B cell (primary cell): Measurements from ENCODE around the gene PPTC7. TPM values are rescaled to one million over a fixed set of nuclear protein-coding genes. Genes with fewer than 3 reads are reported as not detected.
A peak's percentile ranks its signal among the peaks of the same experiment; 100 is the strongest.

Experiments
- ATAC-seq: fragments of 200-7000 bp; cut with Tn5 transposase; one replicate; pipeline ENCODE4 v1.10.0; 2021; ENCODE audit warnings: low read depth, mild to moderate bottlenecking, moderate number of reproducible peaks, moderate library complexity
- CTCF ChIA-PET: fragments of 350-600 bp; sonication (Branson Sonifier 250); formaldehyde crosslinking; loops from one replicate; lab custom pipeline; 2021; ENCODE audit warnings: antibody characterized with exemption, inconsistent platforms; lab: Charles Lee
- POLR2A ChIA-PET: fragments of 350-600 bp; sonication (Branson Sonifier 250); formaldehyde crosslinking; loops from one replicate; lab custom pipeline; 2021; ENCODE audit warnings: antibody characterized with exemption; lab: Charles Lee
- DNase-seq: peaks from one replicate; pipeline ENCODE4 v3.0.0; 2013
- H2AFZ ChIP-seq: 2 replicates; pipeline ENCODE4 v1.6.1; 2012; ENCODE audit warnings: mild to moderate bottlenecking, low read depth, low read length; ENCODE audit not compliant: insufficient read depth, poor library complexity, severe bottlenecking
- H3K27ac ChIP-seq, 2 donors: 1 replicate in 1 of 2; 2 replicates in 1 of 2; pipeline ENCODE4 v1.5.1; 2012 to 2013; ENCODE audit warnings: low read length in 2 of 2, mild to moderate bottlenecking in 2 of 2, moderate library complexity in 1 of 2
- H3K27me3 ChIP-seq, 4 experiments: fragments of 200-600 bp in 1 of 4; sonication (generic) in 1 of 4; replicated peaks in 1 of 4; 1 replicate in 2 of 4; 2 replicates in 2 of 4; pipeline versions ENCODE4 v1.6.1 to v1.7.0; 2013 to 2016; ENCODE audit warnings: low read length in 3 of 4, mild to moderate bottlenecking in 2 of 4, mixed read lengths in 1 of 4, moderate library complexity in 1 of 4; ENCODE audit not compliant: insufficient read depth in 4 of 4, control insufficient read depth in 3 of 4; ENCODE audit errors: control extremely low read depth in 1 of 4
- H3K36me3 ChIP-seq, 2 experiments: replicated peaks in 1 of 2; 1 replicate in 1 of 2; 2 replicates in 1 of 2; pipeline versions ENCODE4 v1.6.1 to v1.7.1; 2013; ENCODE audit warnings: low read length in 1 of 2; ENCODE audit not compliant: insufficient read depth in 2 of 2, control insufficient read depth in 1 of 2; ENCODE audit errors: control extremely low read depth in 1 of 2, extremely low read depth in 1 of 2
- H3K4me1 ChIP-seq, 2 donors: fragments of 200-600 bp in 1 of 2; sonication (generic) in 1 of 2; 1 replicate in 1 of 2; 2 replicates in 1 of 2; pipeline versions ENCODE4 v1.5.1 to v1.6.1; 2013 to 2017; ENCODE audit warnings: low read length in 2 of 2; ENCODE audit not compliant: control insufficient read depth in 2 of 2, insufficient read depth in 2 of 2
- H3K4me2 ChIP-seq: replicated peaks from 2 replicates; pipeline ENCODE3; 2012; ENCODE audit warnings: mild to moderate bottlenecking, low read depth, low read length; ENCODE audit not compliant: poor library complexity, severe bottlenecking
- H3K4me3 ChIP-seq, 5 experiments: fragments of 200-600 bp in 1 of 5; sonication (generic) in 1 of 5; 1 replicate in 3 of 5; 2 replicates in 2 of 5; pipeline versions ENCODE4 v1.5.1 to v1.7.0; 2011 to 2016; ENCODE audit warnings: low read length in 4 of 5, mild to moderate bottlenecking in 4 of 5, low read depth in 2 of 5, control low read depth in 1 of 5, moderate library complexity in 1 of 5; ENCODE audit not compliant: insufficient read depth in 1 of 5; ENCODE audit errors: control extremely low read depth in 1 of 5, extremely low read depth in 1 of 5
- H3K79me2 ChIP-seq: fragments of 200-600 bp; sonication (generic); one replicate; pipeline ENCODE4 v1.6.0; 2016; ENCODE audit warnings: low read length; ENCODE audit not compliant: control insufficient read depth, insufficient read depth
- H3K9ac ChIP-seq: fragments of 200-600 bp; sonication (generic); 2 replicates; pipeline ENCODE4 v1.6.1; 2017; ENCODE audit warnings: mild to moderate bottlenecking, low read length, moderate library complexity
- H3K9me3 ChIP-seq, 3 donors: one replicate each; pipeline versions ENCODE4 v1.6.1 to v1.7.1; 2013; ENCODE audit warnings: low read length in 2 of 3; ENCODE audit not compliant: control insufficient read depth in 2 of 3, insufficient read depth in 1 of 3; ENCODE audit errors: control extremely low read depth in 1 of 3
- H4K20me1 ChIP-seq: 2 replicates; pipeline ENCODE4 v1.6.0; 2012; ENCODE audit warnings: mild to moderate bottlenecking, low read length; ENCODE audit not compliant: insufficient read depth, control insufficient read depth, poor library complexity, severe bottlenecking
- H3K27ac Mint-ChIP-seq: one replicate; pipeline ENCODE4 v1.8.0; 2021; ENCODE audit warnings: mixed read lengths
- H3K27me3 Mint-ChIP-seq: one replicate; pipeline ENCODE4 v1.8.0; 2021; ENCODE audit warnings: mixed read lengths
- H3K4me1 Mint-ChIP-seq: one replicate; pipeline ENCODE4 v1.8.0; 2021; ENCODE audit warnings: mixed read lengths
- H3K4me3 Mint-ChIP-seq: one replicate; pipeline ENCODE4 v1.8.0; 2021; ENCODE audit warnings: mixed read lengths
- H3K9me3 Mint-ChIP-seq: one replicate; pipeline ENCODE4 v1.8.0; 2022; ENCODE audit warnings: mixed read lengths; ENCODE audit not compliant: insufficient read depth
- CTCF ChIP-seq: fragments of 200-600 bp; IDR thresholded peaks from one replicate; pipeline ENCODE4 v1.8.0; 2022; ENCODE audit warnings: antibody characterized with exemption, mild to moderate bottlenecking
- EZH2 ChIP-seq: IDR thresholded peaks from 2 replicates; pipeline ENCODE4 v1.6.1; 2012; ENCODE audit warnings: borderline replicate concordance, low read depth, mild to moderate bottlenecking, moderate library complexity, low read length; ENCODE audit not compliant: insufficient read depth, poor library complexity, severe bottlenecking
- WGBS: methylation state at CpG from one replicate; pipeline ENCODE4 v1.1.5; 2013; ENCODE audit warnings: missing lambda C conversion rate; ENCODE audit not compliant: insufficient coverage; 5-methylcytosine and 5-hydroxymethylcytosine counted together
- intact Hi-C: fragments of 100-400 bp; cut with micrococcal nuclease; formaldehyde crosslinking; loops from one replicate; pipeline ENCODE4 v1.10.0; 2022
- polyA plus RNA-seq: library from polyadenylated mRNA; depleted of rRNA; stranded (reverse); fragments of >200 nt; gene quantifications from 2 replicates; pipeline ENCODE4 v1.2.3, GENCODE V29; 2012
- total RNA-seq, 2 donors: library from RNA; stranded (reverse); fragments of 120-200 nt in 1 of 2; gene quantifications; 1 replicate in 1 of 2; 2 replicates in 1 of 2; pipeline versions ENCODE4 v1.2.3 to v1.2.4, GENCODE V29; 2013 to 2022

The PPTC7 gene
- total and polyA plus RNA-seq, 2 donors (not counting 1 experiment from before 2014, with no cell fraction given): 20.7 to 44.9 TPM

GRCh38 chr12:110592078-110592477 lies 9.0 kb upstream of the PPTC7 start:
- no peak for TF ChIP-seq EZH2
- no peak for TF ChIP-seq CTCF
- peak overlapping the region; percentile 89 to 91 for H3K27ac ChIP-seq
- no peak overlapping the region for H3K9ac ChIP-seq
- no peaks in the 10 kb centered on the region for H3K36me3 ChIP-seq
- intact Hi-C loops: no loop called here
- ChIA-PET CTCF (interaction anchor here (0.6 to 8.1 kb wide), 6 partner anchors 9 to 142 kb away, joined by 3 to 81 read pairs (median 5); partner anchors contain the start of gene ARPC3), POLR2A (no interaction called here)
- H4K20me1 ChIP-seq: no peaks in the 10 kb centered on the region
- H3K79me2 ChIP-seq: peaks cover 15% of the 10 kb centered on the region
- DNase-seq (no peak), ATAC-seq (no peak)
- no peak overlapping the region for H3K4me3 Mint-ChIP-seq
- H3K27me3 ChIP-seq: no peaks in the 10 kb centered on the region
- no peaks in the 10 kb centered on the region for H3K27me3 Mint-ChIP-seq
- peak overlapping the region; percentile 69 for H3K4me2 ChIP-seq
- no peak overlapping the region for H3K4me3 ChIP-seq
- peak overlapping the region; percentile 95 for H3K27ac Mint-ChIP-seq
- H3K9me3 ChIP-seq: no peaks in the 10 kb centered on the region
- no peaks in the 10 kb centered on the region for H3K9me3 Mint-ChIP-seq
- 94% methylated on average over 2 of the region's 5 CpGs for WGBS
- peaks cover 33 to 44% of the 10 kb centered on the region in 2 donors for H3K4me1 ChIP-seq
- H3K4me1 Mint-ChIP-seq: peaks cover 41% of the 10 kb centered on the region
- H2AFZ ChIP-seq: no peak overlapping the region

DNA sequence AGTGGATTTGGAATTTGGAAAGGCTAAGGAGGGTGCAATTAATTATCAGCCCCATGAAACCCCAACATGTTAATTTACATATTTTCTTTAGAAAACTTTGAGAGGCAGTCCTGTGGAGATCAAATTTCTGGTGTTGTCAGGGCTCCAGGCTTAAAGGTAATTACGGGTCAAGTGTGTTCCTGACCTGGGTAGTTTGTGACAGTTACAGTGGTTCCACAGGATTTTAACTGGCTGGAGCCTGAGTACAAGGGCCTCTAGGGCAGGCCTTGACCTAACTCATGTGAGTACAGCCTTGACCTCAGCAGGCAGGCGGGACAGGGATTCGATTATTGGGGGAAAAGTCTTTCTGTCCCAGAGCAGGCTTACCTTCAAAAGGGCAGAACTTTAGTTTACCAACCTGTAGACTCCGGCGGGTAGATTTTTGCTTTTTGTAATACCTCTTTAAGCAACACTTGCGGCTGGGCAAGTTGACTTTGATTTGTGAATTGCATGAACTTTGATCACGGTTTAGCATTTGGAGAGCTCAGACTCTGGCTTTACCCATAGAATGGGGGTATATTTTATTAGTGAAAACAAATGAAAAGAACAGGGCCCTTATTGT lies 8.4 kb upstream of the PPTC7 start:
- Histone ChIP-seq H4K20me1 (no peaks in the 10 kb centered on the region), H3K9ac (peak overlapping the region; percentile 55), H3K27me3 (no peaks in the 10 kb centered on the region), H3K9me3 (no peaks in the 10 kb centered on the region), H3K36me3 (no peaks in the 10 kb centered on the region), H3K4me3 (peak overlapping the region in 1 of 5 experiments; percentile 16), H3K79me2 (peaks cover 18% of the 10 kb centered on the region), H3K4me1 (peaks cover 33 to 44% of the 10 kb centered on the region in 2 donors), H2AFZ (no peak overlapping the region), H3K4me2 (peak overlapping the region; percentile 69), H3K27ac (peak overlapping the region; percentile 89 to 91)
- intact Hi-C loops: loop anchor here (1.0 to 2.0 kb wide), 3 partner anchors 8 to 29 kb away; partner anchors contain the start of gene PPTC7
- peak overlapping the region; percentile 95 for H3K27ac Mint-ChIP-seq
- no peak overlapping the region for H3K4me3 Mint-ChIP-seq
- CTCF ChIA-PET: interaction anchor here (1.0 to 8.1 kb wide), 5 partner anchors 10 to 123 kb away, joined by 4 to 81 read pairs (median 6); partner anchors contain the start of gene FAM216A
- DNase-seq (no peak), ATAC-seq (no peak)
- 96% methylated on average over 7 of the region's 7 CpGs for WGBS
- H3K9me3 Mint-ChIP-seq: no peaks in the 10 kb centered on the region
- POLR2A ChIA-PET: interaction anchor here (0.5 to 1.6 kb wide), 4 partner anchors 9 to 142 kb away, joined by 3 to 9 read pairs (median 4); partner anchors contain the start of genes ARPC3, FAM216A, GPN3 and TCTN1
- no peaks in the 10 kb centered on the region for H3K27me3 Mint-ChIP-seq
- TF ChIP-seq CTCF (no peak), EZH2 (no peak)
- H3K4me1 Mint-ChIP-seq: peaks cover 41% of the 10 kb centered on the region
